ENCODE data around the gene BABAM1. TPM values are rescaled to one million over a fixed set of nuclear protein-coding genes. Genes with fewer than 3 reads are reported as not detected.

BABAM1 gene
- polyA plus RNA-seq (ENCODE audit: insufficient read length in 4 of 4), result 100 to 1,000 TPM in 3 of 4 donors, 10 to 100 TPM in 1; 87.4 to 121 (median 108) TPM

DNA sequence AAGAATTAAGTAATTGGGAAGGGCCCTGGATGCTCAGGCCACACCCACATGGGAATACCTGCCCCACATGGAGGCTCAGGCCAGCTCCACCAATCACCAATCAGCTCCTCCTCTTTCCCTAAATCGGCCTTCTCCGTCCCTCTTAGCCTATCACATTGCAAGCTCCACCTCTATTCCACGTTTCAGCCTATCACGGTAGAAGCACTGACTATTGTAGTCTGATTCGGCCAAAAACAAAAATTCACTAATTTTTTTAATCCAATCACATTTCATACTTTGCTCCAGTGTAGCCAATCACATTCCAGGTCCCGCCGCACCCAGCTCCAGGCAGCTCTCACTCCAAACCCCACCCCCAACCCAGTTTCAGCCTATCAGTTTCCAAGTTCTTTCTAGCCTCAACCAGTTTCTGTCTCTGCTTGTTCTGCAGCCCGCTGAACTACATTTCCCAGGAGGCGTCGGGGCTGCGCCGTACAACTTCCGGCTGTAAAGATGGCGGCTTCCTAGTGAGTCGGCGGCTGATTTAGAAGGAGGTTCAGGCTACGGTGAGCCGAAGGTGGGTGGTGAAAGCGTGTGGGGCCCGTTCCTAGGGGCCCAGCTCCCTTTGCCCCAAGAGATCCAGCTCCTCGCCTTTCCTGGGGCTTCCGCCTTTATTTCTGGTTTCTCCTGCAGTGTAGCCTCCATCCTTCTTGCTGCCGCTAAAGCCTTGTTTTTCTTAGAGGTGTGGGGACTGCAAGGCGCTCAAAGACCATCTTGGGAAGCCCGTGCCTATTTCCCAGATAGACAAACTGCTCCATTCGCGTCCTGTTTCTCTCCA lies at the start of gene BABAM1:
TSS of gene BABAM1 (plus strand) at position 469 of the 814 bp plus-strand sequence. CDS start 1,364 bp downstream, outside the sequence.
- DNase-seq (ENCODE audit: low read depth in 4 of 4, low spot score in 3 of 4), result peak; percentile 94 to 99 (median 96)

DNA sequence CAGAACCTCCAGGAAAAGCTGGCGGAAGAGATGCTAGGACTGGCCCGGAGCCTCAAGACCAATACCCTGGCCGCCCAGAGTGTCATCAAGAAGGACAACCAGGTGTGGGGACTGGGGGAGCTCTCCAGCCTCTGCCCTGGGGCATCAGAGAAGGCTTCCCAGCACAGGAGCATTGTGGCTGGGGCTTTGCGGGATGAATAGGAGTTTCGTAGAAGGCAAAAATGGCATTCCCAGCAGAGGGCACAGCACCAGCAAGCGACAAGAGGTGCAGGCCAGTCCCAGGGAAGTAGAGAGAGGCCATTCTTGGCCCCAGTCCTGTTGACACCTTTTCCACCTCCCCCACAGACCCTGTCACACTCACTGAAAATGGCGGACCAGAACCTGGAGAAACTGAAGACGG lies 48.0 kb upstream of the BABAM1 start:
- DNase-seq (ENCODE audit: low read depth in 4 of 4, low spot score in 3 of 4), result no peak

DNA sequence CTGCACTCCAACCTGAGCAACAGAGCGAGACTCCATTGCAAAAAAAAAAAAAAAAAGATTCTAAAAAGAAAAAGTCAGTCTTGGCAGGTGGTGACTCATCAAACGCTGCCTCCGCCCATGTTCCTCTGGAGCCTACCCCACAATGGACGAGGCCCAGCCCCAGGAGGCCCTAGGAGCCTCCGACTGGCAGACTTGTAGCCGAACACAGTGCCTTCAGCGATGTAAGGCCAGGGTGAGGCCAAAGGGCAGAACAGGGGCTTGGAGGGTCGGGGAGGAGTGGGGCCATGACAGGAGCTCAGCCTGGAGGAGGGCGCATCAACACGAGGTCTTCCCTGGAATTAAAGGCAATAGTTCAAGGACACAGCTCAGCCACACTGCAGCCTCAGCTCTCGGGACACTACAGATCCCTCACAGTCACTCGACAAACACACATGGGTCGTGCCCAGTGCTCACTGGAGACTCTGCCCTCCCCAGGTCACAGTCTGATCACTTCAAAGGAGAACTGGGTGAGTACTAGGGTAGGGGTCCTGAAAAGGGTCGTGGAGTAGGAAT lies 47.0 kb upstream of the BABAM1 start:
- no peak for DNase-seq (ENCODE audit: low read depth in 4 of 4, low spot score in 3 of 4)

DNA sequence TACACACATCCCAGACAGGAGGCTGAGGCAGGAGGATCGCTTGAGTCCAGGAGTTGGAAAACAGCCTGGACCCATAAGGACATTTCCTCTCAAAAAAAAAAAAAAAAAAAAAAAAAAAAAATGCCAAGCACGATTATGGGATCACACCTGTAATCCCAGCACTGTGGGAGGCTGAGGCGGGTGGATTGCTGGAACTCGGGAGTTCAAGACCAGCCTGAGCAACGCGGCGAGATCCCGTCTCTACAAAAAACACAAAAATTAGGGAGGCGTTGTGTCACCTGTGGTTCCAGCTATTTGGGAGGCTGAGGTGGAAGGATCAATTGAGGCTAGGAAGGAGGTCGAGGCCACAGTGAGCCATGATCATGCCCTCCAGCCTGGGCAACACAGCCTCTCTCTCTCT lies 42.2 kb upstream of the BABAM1 start:
- DNase-seq (ENCODE audit: low read depth in 4 of 4, low spot score in 3 of 4), result no peak

DNA sequence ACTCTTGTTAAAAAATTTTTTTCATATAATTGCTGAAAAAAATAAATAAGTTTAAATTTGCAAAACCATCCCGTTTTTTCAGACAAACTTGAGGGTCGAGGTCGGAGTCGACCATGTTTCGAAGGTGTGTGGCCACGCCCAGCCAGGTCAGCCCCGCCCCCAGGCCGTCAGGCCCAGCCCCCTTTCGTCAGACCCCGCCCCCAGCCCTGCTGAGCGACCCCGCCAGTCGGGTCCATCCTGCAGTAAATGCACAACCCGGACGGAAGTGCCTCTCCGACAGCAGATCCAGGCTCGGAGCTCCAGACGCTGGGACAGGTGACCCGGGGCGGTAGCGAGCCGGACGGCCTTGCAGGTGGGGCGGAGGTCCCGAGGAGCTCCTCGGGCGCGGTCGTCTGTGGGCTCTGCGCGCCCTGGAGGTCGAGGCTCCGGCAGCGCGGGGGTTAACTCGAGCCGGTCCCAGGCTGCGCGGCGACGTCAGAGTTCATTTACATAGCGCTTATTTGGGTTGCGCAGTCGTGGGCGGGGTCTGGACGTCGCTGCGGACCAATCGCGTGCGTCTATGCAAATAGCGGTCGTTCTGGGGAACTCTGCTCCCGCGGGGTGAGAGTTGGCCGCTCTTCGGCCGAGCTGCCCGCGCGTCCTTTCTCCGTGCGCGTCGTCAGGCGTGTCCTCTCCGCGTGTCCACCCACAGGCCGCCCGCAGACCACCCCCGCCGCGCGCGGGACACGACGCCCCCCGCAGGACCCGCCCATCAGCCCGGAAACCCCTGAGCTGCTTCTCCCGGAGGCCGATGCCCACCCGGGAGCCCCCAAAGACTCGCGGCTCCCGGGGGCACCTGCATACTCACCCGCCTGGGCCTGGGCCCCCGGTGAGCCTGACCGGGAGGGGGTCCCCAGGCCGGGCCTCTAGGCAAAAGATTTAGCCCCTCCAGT lies 41.0 kb upstream of the BABAM1 start, which contains the start of gene OCEL1:
TSS of gene OCEL1 (plus strand) at position 225 of the 932 bp plus-strand sequence. CDS start at position 247, 22 bp downstream.
- DNase-seq (ENCODE audit: low read depth in 4 of 4, low spot score in 3 of 4), result peak; percentile 95 to 97 (median 96)

DNA sequence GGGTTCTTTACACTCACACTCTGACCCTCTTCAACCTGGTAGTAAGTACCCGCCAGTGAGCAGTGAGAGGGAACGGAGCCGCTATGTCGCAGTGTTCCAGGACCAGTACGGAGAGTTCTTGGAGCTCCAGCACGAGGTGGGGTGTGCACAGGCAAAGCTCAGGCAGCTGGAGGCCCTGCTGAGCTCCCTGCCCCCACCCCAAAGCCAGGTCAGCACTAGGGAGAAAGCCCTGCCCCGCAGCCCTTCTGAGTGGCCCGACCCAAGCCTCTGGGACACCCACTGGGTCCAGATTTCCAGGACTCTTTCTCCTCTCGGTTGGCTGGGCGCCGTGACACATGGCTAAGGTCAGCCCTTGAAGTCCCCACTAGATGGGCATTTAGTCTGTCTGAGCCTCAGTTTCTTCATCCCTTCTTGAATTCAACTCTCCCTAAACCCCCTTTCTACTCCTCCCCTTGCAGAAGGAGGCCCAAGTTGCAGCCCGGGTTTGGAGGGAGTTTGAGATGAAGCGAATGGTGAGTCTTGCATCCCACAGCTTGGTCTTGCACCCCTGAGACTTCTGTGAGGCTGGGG lies 39.4 kb upstream of the BABAM1 start:
- no peak for DNase-seq (ENCODE audit: low read depth in 4 of 4, low spot score in 3 of 4)

DNA sequence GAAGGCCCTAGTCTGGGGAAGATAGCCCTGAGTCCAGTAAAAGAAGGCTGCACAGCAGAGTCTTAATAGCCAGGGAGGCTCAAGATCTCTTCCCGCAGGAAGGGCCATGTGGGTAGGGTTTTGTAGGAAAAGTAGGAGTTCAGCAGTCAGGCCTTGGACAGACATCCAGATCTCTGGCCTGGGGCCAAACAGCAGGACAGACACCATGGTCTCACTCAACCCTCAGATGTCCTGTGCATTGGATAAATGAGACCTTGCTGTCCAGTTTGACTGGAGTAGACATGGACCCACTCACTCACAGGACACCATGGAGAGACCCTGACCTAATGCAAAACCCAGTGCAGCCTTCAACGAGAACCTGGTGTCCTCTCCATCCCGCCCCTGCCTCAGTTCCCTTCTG lies 37.4 kb upstream of the BABAM1 start:
- no peak for DNase-seq (ENCODE audit: low read depth in 4 of 4, low spot score in 3 of 4)

DNA sequence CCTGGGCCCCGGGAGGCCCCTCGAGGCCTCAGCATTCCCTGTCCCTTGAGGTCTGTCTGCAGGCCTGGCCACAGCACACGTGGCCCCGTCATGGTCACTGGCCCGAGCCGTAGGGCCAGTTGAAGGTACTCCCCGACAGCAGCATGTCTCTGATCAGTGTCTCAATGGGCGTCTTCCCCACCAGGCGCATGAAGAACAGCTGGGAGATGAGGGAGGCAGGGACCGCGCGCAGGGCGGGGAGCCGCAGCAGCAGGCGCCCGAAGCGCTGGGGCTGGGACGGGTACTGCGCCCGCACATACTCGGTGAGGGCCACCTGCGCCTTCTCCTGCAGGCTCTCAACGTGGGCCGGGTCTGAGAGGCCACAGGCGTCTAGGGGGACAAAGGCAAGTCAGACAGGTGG lies 35.0 kb upstream of the BABAM1 start:
- no peak for DNase-seq (ENCODE audit: low read depth in 4 of 4, low spot score in 3 of 4)

DNA sequence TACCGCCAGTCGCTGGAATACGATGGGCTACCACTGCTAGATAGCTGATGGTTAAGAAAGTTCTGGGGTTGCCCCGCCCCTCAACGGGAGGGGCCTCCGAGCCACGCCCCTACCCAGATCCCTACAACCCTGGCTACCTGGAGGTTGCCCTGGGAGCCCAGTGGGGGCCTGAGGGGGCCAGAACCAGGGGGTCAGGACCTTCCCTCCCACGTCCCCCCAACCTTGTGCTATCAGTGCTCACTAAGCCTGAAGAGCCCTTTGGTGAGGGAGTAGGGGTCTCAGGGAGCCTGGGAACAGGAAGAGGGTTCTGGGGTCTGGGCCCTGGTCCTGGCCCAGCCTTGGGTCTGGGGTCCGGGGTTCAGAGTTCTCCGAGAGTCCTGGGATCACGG lies 32.3 kb upstream of the BABAM1 start:
- no peak for DNase-seq (ENCODE audit: low read depth in 4 of 4, low spot score in 3 of 4)

DNA sequence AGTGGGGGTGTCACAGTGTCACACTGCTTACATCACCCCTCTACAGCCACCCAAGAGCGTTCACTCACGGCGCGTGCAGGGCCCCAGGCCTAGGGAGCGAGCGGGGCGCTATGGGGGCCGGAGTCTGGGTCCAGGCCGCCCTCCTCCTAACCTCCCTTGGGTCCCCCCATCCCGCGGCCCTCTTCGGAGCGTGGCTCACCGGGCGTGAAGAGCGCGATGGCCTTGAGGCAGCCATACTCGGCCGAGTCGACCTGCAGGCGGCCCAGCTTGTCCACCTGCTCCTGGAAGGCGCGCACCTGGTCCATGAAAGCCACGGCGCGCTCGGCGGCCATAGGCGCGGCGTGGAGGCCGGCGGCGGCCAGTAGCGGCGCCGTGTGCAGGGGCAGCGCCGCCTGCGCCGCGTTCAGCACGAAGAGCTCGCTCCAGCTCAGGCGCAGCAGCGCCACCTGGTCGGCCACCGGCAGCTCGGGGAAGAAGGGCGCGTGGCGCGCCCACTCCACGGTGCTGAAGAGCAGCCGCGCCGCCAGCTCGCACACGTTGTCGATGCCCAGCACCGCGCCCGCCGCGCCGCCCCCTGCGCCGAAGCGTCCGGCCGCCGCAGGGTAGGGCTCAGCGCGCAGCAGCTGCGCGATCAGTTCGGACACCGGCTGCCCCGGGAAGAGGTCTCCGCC lies 31.8 kb upstream of the BABAM1 start:
- no peak for DNase-seq (ENCODE audit: low read depth in 4 of 4, low spot score in 3 of 4)

DNA sequence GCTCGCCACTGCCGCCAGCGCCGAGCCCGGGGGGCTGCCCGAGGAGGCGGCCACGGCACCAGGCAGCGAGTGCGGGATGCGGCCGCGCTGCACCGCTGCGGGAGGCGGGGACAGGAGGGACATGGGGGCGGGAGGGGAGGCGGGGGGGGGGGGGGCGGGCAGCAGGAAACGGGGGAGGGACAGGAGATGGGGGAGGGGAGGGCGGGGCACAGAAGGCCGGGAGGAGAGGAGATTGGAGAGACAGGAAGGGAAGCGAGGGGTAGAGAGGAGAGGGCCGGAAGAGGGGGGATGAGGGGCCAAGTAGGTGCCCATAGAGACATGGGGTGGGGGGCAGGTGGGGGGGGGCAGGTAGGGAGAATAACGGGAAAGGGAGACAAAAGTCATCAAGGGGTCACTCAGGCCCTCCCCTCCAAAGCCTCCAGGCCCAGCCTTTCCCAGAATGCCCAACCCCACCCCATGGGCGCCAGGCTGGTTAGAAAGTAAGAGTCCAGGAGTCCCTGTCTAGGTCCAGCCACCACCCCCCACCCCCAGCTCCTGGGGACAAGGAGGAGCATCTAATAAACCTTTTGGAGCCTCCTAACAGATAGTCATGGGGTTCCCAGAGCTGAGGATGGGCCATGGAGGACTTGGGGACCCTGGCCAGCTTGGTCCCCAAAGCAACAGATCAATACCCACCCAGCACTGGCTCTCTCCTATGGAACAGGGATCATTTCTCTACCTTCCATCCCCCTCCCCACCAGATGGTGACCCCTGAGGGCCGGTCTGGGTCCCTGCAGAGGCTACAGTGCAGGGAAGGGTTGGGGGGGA lies 31.1 kb upstream of the BABAM1 start:
- no peak for DNase-seq (ENCODE audit: low read depth in 4 of 4, low spot score in 3 of 4)

DNA sequence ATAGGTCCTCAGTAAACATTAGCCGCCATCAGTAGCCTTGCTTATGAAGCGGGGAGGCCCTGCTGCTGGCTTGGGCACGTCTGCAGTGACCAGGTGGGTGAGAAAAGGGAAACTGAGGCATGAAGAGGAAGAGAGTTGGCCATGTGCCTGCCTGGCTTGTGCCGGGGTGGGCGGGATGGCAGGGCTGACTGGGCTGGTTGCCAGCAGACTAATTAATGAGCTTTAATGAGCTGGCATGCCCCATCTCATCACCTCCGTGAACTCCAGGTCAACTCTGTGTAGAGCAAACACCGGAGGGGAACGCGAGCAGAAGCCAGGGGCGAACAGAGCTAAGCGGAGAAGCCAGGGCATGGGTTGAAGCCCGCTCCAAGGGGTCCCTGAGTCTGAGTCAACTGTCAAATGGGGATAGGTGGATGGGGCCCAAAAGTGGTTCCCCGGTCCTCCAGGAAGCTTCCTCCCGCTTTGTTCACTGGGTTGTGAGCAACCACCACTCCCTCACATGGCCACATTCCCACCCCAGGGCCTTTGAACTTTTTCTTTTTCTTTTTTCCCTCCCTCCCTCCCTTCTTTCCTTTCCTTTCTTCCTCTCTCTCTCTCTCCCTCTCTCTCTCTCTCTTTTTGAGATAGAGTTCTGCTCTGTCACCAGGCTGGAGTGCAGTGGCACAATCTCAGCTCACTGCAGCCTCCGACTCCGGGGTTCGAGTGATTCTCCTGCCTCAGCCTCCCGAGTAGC lies 30.3 kb upstream of the BABAM1 start:
- DNase-seq (ENCODE audit: low read depth in 4 of 4, low spot score in 3 of 4), result no peak

DNA sequence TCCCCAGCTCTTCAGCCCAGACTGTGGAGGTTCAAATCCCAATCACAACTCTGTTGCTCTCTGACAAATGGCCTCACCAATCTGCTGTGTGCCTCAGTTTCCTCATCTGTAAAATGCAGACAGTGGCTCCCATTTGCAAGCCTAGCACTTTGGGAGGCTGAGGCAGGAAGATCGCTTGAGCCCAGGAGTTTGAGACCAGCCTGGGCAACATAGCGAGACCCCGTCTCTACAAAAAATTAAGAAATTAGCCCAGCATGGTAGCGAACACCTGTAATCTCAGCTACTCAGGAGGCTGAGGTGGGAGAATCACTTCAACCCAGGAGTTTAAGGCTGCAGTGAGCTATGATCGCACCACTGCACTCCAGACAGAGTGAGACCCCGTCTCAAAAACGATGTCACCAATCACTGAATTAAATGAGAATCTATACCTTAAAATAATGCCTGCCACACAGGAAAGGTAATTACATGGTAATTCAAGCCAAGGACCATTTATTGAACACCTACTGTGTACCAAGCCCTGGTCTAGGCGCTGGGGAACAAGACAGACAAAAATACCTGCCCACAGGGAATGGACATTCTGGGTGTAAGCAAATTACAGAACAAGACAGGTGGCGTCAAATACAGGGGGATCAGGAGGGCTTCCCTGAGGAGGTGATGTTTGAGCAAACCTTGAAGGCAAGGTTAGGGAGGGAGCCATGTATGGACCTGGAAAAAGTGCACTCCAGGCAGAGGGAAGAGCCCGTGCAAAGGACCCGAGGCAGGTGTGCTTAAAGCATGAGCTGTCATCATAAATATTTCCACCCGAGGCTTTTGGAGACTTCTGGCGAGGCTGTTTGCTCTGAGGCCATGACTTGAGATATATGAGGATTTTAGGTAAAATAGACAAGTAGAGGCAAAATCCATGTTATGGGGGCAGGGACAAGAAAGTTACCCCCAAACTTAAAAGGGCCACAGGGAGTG lies 29.2 kb upstream of the BABAM1 start:
- no peak for DNase-seq (ENCODE audit: low read depth in 4 of 4, low spot score in 3 of 4)

DNA sequence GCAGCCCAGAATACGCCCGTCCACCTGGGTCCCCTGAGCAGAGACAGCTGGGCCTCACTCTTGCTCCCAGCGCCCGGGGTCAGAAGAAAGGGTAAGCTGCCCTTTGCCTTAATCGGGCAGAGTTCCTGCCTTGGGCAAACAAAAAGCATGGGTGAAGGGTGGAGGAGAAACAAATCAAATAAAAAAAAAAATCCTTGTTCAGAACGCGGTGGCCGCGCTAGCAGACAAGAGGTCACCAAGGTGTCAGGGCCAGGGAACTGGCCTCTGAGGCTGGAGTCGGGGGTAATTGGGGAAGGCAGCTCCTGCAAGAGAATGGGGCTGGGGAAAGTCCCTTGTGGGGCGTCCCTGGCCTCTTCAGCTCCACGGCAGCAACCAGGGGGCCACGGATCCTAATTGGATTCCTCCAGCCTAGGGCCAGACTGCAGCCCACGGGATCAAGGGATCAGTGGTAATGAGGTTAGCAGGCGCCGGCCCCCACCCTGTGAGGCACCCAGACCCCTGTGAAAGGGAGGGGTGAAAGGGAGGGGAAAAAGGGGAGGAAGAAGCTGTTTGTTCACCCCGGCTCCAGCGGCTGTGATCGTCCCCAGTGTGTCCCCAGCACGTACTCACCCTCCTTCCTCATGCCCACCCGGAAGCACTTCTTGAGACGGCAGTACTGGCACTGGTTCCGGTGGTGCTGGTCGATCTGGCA lies 27.0 kb upstream of the BABAM1 start:
- no peak for DNase-seq (ENCODE audit: low read depth in 4 of 4, low spot score in 3 of 4)

DNA sequence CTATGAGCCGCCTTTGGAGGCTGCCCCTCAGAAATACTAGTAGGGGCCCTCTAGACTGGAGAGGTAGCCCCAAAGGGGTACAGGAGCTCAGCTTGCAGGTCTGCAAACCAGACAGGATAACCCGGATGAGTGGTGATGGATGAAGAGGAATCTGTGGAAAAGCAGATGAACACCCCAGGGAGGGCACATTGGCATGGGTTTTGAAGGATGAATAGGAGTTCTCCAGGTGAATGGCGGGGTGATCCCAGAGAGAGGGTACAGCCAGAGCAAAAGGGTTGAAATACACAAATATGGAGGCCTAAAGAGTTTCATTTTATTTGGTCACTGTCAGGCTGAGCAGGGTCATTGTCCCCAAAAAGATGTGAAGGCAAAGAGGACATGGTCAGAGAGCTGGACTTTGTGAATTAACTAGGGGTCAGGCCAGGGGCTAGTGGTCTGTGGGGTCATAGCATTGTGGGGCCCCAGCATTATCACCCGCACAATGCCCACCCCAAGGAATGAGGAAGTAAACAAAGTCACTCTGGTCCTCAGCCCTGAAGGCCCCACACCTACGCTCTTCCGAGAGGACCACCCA lies 26.3 kb upstream of the BABAM1 start:
- no peak for DNase-seq (ENCODE audit: low read depth in 4 of 4, low spot score in 3 of 4)

DNA sequence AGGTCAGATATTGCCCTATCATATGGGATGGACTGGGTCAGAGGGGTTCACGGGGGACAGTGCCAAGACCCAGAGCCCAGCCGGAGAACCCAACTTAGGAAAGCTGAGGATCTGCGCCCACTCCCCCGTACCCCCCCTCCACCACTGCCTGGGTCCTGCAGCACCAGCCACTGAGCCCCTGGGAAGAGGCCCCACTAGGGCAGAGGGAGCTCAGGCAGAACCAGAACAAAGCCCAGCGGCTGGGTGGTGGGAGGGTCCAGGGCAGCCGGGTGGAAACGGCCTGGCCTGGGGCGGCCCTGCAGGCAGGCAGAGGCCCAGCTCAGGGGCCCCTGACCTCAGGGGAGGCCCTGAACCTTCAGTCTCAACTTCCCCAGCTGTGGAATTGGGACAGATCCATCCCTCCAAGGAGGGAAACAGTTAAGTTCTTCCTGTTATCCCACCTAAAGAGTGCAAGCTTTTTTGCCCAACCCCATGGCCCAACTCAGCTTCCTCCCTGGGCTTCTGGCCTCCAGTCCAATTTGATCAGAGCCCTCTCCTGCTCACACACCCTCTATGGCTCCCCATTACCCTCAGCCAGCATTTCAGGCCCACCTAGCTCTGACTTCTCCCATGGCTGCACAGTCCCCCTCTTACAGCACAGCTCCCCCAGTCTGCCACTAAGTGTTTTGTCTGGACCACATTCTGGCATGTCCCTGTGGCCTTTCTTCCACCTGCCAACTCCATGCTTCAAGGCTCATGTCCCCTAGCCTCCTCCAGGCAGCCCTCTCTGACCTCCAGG lies 24.6 kb upstream of the BABAM1 start:
- no peak for DNase-seq (ENCODE audit: low read depth in 4 of 4, low spot score in 3 of 4)

Data from left renal pelvis (tissue), 4 donors.